AG04449 (cell line): ENCODE results near the gene SMARCA2.

Experiments
- CTCF ChIA-PET: fragments of 350-600 bp; formaldehyde crosslinking; extraction: SDS; loops from one replicate; lab custom pipeline; 2021; ENCODE audit warnings: antibody characterized with exemption; lab: Yijun Ruan, JAX
- POLR2A ChIA-PET: fragments of 400-600, 350-600 bp; formaldehyde crosslinking; extraction: SDS; loops from one replicate; lab custom pipeline; 2020; ENCODE audit warnings: antibody characterized with exemption, inconsistent platforms; lab: Yijun Ruan, JAX
- DNase-seq: peaks from one replicate; pipeline ENCODE4 v3.0.0-alpha.2; 2010; ENCODE audit warnings: low read depth, low spot score
- H3K4me3 ChIP-seq: 2 replicates; pipeline ENCODE4 v1.5.1; 2011; ENCODE audit warnings: low read depth, mild to moderate bottlenecking, control low read depth, low read length
- CTCF ChIP-seq: IDR thresholded peaks from one replicate; pipeline ENCODE4 v1.5.1; 2011; ENCODE audit warnings: mild to moderate bottlenecking, moderate library complexity, low read length, control low read depth, inconsistent platforms; ENCODE audit not compliant: insufficient read depth; ENCODE audit errors: missing control alignments

The SMARCA2 gene

GRCh38 chr9:2216591-2216990 is 201.4 kb downstream of the SMARCA2 start:
- ChIA-PET POLR2A (no interaction called here), CTCF (no interaction called here)
- no peak for TF ChIP-seq CTCF
- DNase-seq = no peak
- no peak overlapping the region for H3K4me3 ChIP-seq

GRCh38 chr9:2217540-2217939 is 202.4 kb downstream of the SMARCA2 start:
- ChIA-PET POLR2A (no interaction called here), CTCF (no interaction called here)

GRCh38 chr9:2220036-2220435 is 204.9 kb downstream of the SMARCA2 start:
- no peak for TF ChIP-seq CTCF
- ChIA-PET POLR2A (no interaction called here), CTCF (no interaction called here)
- DNase-seq = no peak
- no peak overlapping the region for H3K4me3 ChIP-seq

More at GRCh38 chr9:2217540-2217939, 202.4 kb downstream of the SMARCA2 start:
- DNase-seq = no peak
- no peak overlapping the region for H3K4me3 ChIP-seq
- no peak for TF ChIP-seq CTCF

- CTCF ChIA-PET = no interaction called here
- H3K4me3 ChIP-seq = no peak overlapping the region
- DNase-seq = no peak
- POLR2A ChIA-PET = no interaction called here
- TF ChIP-seq CTCF = no peak
Observed at GRCh38 chr9:2227144-2227867, 212.2 kb downstream of the SMARCA2 start.

- TF ChIP-seq CTCF = peak; percentile 10
- ChIA-PET CTCF (no interaction called here), POLR2A (no interaction called here)
Observed at GRCh38 chr9:2228132-2228531, 213.0 kb downstream of the SMARCA2 start.

GRCh38 chr9:2228641-2229040 is 213.5 kb downstream of the SMARCA2 start:
- no peak overlapping the region for H3K4me3 ChIP-seq
- DNase-seq = no peak
- CTCF ChIA-PET = interaction anchor here (3.6 kb wide), 1 partner anchor 12 kb away, joined by 17 read pairs; no protein-coding TSS in a partner anchor
- TF ChIP-seq CTCF = no peak
- POLR2A ChIA-PET = no interaction called here

More at GRCh38 chr9:2228132-2228531, 213.0 kb downstream of the SMARCA2 start:
- no peak overlapping the region for H3K4me3 ChIP-seq
- no peak for DNase-seq
